GM19239 (cell line): ENCODE data around the gene ATP6V1F.

Experiments used
- DNase-seq: peaks from one replicate; pipeline ENCODE4 v3.0.0; 2011; ENCODE audit warnings: low spot score; ENCODE audit not compliant: insufficient read length
- FAIRE-seq: peaks from 2 replicates; lab custom pipeline; 2011; peaks lifted over from hg19 to GRCh38; lab: Jason Lieb, UNC

The ATP6V1F gene

DNA sequence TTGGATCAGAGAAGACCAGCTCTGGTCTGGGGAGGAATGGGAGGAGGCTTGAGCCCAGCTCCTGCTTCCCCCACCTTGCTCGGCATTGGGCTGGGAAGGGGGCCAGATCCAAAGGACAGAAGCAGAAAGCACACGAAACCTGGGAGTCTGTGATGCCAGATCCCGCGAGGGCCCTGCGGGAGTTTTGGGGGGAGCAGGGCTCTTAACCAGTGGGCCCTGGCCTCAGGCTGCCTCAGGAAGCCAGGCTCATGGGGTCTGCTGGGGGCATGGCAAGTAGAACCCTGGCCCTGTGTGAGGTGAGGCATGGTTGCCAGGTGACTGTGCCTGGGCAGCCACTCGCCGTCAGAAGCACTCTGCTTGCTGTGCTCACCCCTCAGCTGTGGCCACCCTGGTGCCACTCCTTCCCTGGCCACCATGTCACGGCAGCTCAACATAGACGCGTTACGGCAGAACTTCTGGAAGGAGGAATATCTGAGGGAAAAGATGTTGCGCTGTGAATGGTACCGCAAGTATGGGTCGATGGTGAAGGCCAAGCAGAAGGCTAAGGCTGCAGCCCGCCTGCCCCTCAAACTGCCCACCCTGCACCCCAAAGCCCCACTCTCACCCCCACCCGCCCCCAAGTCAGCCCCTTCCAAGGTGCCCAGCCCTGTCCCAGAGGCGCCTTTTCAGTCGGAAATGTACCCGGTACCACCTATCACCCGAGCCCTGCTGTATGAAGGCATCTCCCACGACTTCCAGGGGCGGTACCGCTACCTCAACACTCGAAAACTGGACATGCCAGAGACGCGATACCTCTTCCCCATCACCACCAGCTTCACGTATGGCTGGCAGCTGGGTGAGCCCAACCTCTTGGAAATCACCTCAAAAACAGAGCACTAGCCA is 3.6 kb downstream of the ATP6V1F start:
- DNase-seq (no peak), FAIRE-seq (no peak)

DNA sequence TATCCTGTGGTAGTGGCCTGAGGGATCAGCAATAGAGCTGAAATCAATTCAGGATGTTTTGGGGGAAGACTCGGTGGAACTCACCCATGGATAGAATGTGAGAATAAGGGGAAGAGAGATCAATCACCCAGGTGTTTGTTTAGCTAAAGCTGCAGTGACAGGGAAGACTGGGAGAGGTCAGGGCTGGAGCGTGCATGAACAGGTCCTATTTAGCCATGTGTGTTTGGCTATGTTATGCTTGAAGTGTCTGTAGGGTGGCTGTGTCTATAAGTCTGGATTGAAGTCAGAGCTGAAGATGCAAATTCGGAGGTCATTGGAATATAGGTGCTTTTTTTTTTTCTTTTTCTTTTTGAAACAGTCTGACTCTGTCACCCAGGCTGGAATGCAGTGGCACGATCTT is 4.6 kb downstream of the ATP6V1F start:
- FAIRE-seq = no peak
- DNase-seq = no peak

DNA sequence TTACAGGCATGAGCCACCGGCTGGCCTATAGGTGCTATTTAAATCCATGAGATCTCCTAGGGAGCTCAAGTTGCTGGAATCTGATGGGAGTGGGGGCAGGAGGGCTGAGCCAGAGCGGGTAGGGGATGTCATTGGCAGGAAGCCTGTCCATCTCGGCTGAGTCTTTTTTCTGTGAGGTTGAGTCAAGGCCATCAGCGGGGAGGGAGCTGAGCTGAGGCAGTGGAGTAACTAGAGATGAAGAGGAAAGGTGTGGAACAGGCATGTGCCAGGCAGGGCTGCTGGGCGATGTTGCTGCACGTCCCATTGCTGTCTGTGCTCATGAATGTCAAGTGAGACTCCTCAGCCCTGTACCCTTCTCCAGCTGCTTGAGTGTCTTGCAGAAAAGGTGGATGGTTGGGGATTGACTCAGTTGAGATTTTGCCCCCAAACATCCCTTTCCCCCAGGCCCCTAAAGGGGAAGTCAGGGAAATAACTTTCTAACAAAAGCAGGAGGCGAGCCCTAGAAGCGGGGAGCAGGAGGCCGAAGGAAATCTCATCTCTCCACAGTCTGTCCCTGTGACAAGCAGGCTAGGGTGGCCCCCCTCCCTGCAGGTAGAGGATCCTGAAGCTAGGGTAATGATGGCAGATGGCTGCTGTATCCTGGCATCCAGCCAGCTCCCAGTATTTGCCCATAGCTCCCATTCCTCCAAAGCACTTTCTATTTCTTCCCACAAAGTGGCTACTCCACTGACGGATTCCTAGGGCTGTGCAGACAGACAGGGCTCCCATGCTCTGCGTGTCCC is 5.4 kb downstream of the ATP6V1F start:
- no peak for DNase-seq

DNA sequence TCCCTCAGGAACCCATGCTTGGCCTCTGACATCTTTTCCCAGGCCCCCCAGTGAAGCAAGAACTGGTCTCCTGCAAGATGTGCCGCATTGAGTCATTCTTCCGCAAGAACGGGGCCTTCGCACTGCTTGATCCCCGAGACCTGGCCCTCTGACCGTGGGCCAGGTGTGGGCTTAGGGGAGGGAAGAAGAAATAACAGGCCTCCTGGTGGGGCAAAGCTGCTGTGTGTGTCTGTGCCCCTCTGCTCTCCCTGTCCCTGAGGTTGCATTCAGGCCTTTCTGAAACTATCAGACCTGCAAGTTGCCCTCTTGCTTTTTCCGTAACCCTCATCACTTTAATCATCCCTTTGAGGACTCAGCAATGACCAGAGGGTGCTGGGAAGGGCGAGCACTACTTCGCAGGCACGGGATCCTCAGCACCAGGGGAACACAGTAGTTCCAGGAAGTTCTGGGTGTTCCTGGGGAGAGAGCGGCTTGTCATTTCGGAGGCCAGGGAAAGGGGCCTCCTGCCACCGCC is 6.0 kb downstream of the ATP6V1F start:
- DNase-seq (no peak), FAIRE-seq (no peak)

More for the DNA sequence above, 5.4 kb downstream of the ATP6V1F start:
- FAIRE-seq = no peak

DNA sequence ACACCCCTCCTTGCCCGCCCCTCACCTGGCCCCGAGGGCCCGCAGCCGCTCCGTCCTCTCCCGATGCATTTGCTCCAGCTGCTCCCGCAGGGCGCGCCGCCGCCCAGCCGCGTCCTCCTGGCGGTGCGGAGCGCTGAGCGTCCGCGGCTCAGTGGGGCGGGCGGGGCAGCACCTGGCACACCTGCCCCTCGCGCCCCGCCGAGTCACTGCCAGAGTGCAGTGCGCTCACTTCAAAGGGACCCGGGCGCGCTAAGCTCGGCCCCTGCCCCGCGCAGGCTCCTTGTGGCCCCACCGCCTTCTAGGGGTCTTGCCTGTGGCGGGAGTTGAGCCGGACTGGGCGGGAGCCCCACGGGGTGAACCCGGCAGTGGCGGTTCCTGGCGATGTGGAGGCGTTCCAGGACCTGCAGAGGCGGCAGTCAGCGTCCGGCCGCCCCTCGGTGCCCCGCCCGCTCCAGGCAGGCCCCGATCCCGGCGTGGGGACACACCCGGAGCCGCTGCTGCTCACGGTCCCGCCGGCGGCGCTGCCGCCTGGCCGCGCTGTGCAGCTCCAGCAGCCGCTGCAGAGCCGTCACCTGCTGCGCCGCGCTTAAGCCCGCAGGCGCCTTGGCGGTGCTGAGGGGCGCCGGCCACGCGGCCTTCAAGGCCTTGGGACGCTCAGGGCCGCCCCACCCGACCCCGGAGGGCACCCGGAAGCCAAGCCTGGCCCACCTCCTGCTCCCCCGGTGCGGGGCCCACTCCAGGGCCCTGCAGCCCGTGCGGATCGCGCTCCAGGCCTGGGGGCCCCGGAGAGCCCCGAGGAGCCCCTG is 6.7 kb downstream of the ATP6V1F start:
- FAIRE-seq (peak; percentile 35), DNase-seq (peak; percentile 67)

DNA sequence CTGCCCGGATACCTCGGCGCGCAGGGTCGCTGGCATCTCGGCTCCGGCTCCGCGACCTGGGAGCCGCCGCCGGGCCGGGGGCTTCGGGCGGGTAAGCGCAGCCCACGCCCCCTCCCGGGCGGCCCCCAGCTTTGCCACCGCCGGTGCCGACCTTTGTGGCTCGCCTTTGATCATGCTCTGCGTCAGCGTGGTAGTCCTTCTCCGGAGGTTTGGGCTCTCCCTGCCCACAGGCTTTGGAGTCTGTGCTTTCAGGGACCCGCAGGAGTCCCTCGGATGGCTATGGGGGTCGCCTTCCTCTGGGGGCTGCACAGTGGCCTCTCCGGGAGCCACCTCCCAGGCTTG is 7.3 kb downstream of the ATP6V1F start:
- DNase-seq (no peak), FAIRE-seq (no peak)

DNA sequence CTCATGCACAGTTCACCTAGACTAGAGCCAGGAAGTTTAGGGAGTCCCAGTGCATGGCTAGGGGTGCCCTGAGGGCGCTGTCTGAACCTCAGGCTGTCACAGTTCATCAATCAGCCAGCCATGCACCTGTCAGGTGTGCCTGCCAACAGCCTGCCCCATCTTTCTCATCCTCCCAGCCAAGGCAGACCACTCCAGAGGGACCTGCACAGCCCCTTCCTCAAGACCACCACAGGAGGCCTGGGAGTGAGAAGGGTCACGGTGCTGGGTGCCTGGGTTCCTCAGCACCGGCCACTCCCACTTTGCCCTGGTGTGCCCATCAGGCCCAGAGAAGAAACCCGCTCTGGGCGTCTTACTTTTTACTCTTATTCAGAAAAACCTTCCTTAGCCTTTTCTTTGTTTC is 8.4 kb downstream of the ATP6V1F start:
- DNase-seq = no peak
- no peak for FAIRE-seq

DNA sequence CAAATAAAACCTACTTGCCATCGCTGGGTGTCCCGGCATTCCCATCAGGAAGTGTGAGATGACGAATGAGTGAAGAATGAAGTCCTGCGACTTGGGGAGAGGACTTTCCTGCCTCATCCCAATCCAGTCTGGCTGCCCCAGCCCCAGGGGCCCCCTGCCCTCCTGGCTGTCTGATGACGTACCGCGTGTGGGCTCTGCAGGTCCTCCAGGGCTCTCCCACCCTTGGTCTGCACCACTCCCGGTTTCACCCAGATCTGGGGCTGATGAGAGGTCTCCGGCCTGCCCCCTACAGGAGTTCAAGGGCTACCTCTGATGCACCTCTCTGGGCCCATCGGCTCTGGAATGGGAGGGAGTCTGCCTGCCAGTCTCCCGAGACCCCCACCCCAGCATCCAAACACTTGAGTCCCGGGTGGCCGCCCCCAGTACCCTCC is 9.8 kb downstream of the ATP6V1F start:
- no peak for DNase-seq
- no peak for FAIRE-seq

DNA sequence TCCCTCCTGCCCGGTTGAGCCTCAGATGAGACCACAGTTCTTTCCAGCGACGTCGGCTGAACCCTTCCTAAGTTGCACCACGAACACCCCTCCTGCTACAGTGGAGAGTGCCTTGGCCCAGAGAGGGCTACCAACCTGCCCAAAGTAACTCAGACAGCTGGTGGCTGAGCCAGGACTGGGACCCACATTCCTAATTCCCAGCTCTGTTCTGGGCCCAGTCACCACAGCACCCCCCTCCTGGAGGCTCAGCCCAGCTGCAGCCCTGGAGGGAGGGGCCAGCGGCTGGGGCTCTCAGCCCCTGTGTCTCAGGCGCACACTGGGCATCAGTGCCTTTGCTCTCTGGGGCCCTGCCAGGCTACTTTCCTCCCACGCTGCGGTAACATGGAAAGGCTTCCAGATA is 10.6 kb downstream of the ATP6V1F start:
- DNase-seq = no peak
- no peak for FAIRE-seq

DNA sequence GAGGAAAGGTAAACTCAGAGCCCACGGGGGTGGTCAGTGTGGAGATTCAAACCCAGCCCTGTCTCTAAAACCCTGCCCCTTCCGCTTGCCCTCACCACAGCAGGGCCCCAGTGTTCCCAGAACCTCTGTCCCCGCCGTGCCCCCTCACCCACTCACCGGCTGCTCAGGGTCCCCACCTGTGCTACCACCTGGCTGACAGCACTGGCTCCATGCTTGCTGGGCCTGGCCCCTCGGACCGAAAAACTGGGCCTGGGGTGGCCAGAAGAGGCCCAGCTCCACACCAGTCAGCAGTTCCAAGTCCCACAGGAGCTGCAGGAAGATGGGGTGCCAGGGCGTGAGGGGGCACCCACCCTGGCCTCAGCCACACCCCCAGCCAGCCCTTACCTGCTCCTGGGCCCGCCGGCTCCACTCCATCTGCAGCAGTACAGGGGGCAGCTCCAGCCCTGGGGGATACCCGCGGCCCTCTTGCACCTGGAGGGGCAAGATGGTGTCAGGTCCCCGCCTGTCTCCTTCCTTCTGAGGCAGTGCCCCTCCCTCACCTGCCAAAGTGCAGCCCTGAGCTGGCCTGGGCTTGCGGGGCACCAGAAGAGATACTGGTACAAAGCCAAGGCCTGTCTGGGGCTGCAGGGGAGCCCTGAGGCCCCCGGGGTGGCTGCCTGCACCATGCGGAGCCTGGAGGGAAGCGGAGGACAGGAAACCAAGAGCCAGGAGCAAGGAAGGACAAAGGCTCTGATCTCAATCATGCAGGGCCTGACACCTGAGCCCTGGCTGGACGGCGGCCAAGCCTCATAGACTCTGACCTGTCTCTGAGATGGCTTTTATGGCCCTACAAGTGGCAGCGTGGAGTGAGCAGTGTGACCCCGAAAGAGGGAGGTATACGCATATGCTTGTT is 11.7 kb downstream of the ATP6V1F start:
- FAIRE-seq = no peak

DNA sequence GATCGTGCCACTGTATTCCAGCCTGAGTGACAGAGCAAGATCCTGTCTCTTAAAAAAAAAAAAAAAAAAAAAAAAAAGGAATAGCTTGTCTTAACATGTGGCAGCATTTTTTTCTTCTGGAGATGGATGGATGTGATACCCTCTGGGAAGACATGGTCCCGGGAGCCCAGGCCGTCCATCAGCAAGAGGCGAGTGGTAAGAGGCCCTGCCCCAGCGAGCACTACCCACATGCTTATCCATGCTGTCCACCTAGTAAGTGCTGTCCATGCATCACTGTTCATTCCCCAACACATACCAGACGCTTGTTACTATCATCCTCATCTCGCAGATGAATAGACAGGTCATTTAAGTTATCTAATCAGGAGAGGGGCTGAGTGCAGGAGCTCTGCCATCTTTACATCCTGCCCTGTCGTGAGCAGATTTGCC is 12.9 kb downstream of the ATP6V1F start:
- no peak for FAIRE-seq
- no peak for DNase-seq

More for the DNA sequence above, 11.7 kb downstream of the ATP6V1F start:
- no peak for DNase-seq

DNA sequence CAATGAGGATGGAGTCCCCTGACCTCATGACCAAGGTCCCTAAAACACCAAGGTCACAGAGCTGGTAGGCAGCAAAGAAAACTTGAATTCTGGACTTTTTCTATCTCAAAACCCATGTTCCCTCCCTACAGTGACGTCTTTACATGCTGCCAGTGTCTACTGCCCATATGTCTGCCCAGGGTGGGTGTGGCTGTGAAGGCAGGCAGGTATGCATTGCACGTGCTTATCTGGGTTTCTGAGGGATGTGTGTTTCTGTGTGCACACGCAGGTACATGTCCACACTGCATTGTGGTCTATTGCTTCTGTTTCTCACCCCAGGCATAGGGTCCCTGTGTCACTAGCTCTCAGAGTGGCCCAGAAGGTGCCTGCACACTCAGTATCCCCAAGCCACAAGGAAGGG is 13.5 kb downstream of the ATP6V1F start:
- DNase-seq (no peak), FAIRE-seq (no peak)

DNA sequence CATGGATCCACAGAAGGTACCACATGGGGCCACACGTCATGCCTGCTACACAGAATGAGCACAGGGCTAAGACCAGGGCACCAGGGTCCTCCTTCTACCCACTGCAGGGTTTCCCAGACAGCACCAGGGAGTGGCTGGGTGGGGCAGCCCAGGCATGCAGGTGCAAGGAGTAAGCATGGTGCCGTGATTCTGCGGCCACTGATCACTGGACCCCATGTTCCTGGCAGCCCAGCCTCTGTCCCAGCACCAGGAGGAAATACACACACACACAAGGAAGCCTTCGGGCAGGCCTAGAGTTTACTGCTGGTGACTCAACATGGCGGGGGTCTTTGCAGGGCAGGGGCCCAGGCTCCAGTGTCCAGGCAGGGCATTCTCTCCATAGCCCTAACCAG is 13.9 kb downstream of the ATP6V1F start:
- FAIRE-seq = no peak
- no peak for DNase-seq

DNA sequence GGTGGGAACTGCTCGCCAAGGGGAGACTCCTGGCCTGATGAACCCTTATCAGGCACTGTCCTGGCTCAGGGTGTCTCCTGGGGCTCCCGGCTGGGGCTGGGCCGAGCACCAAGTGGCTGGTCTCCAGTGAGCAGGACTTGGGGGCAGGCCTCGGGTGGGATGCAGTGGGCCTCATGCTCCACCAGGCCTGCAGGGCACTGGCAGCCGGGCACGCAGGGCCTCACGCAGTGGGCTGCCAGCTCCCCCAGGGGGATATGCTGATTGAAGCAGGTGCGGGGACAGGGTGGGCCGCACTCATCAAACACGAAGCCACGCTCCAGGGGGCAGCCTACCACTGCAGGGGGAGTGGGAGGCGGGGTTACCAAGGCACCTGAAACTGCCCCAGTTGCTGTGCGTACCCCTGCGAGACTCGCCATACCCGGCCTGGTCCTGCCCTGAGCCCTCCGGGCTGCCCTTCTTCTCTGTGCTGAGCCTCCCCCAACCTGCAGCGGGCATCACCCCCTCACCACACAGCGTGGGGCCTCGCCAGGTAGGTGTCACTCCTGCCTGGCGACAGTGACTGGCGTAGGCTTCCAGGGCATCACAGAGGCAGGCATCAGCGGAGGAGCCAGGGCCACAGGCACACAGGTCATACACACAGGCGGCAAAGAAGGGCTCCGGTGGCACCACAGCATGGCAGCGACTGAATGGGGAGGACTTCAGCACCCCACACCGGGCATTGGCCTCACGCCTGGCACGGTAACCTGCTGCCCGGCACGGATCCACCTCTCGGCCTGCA is 14.5 kb downstream of the ATP6V1F start:
- no peak for FAIRE-seq

DNA sequence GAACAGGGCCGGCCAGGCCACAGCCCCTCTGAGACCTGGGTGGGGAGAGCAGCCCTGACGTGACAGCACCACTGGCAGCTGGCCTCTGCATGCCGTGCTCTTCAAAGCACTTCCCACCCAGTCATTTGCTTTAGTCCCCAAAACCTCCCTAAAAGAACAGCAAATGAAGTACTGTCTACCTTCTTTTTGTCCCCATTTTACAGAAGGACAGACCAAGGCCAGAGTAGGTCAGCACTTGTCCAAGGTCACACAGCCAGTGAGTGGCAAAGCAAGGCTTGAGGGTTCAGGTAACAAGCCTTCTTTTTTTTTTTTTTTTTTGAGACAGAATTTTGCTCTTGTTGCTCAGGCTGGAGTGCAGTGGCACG is 15.1 kb downstream of the ATP6V1F start:
- DNase-seq (no peak), FAIRE-seq (no peak)

More for the DNA sequence above, 14.5 kb downstream of the ATP6V1F start:
- no peak for DNase-seq

DNA sequence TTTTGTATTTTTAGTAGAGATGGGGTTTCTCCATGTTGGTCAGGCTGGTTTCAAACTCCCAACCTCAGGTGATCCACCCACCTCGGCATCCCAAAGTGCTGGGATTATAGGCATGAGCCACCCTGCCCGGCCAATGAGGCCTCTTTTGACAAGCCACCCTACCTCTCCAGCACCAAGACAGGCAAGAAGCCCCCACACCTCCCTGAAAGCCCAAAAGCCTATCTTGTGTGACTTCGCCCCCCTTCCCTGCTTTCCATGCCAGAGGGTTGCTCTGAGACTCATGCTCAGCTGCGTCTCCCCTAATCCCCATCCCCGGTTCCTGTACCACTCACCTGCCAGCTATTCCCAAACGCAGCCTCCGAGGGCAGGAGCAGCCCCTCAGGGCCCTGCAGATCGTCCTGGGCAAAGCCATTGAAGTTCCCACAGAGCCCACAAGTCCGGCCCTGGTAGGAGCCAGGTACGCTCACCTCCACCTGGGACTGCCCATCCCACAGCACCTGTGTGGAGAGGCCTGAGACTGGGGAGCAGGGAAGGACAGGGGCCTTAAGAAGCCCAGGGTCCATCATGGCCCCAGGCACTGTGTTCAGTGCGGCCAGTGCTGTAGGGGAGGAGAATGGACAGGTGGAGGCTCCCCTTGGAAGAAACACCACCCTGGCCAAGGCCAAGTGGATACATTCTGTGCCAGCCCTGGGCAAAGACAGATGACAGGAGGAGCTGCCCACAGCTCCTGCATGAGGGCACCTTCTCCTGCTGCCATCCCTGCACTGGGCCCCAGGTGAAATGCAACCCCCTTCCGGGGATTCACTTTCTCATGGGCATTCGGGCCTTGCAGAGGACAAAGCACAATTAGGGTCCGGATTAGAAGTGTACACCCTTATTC is 15.8 kb downstream of the ATP6V1F start:
- DNase-seq (no peak), FAIRE-seq (no peak)

DNA sequence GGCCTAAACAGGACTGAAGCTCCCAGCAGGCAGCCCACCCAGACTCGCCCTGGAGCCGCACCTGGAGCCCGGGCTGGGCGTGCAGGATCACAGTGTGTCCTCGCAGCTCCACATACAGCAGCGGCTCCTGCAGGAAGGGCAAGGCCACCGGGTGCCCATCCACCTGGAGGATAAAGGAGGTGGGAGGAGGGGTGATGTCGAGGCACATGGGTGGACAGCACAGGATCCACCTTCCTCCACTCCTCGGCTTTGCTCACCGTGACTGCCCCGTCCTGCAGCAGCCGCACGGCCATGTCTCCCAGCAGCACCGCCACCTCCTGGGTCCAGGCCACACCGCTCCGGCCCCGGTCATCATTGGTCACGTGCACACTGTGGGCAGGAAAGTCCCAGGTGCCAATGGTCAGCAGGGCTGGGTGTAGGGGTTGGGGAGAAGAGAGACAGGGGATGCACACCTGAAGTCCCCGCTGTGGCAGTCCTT is 16.8 kb downstream of the ATP6V1F start:
- DNase-seq (no peak), FAIRE-seq (no peak)
